Measurements from ENCODE around the gene PLEKHG2. TPM values are rescaled to one million over a fixed set of nuclear protein-coding genes. Genes with fewer than 3 reads are reported as not detected.

The PLEKHG2 gene, protein sequence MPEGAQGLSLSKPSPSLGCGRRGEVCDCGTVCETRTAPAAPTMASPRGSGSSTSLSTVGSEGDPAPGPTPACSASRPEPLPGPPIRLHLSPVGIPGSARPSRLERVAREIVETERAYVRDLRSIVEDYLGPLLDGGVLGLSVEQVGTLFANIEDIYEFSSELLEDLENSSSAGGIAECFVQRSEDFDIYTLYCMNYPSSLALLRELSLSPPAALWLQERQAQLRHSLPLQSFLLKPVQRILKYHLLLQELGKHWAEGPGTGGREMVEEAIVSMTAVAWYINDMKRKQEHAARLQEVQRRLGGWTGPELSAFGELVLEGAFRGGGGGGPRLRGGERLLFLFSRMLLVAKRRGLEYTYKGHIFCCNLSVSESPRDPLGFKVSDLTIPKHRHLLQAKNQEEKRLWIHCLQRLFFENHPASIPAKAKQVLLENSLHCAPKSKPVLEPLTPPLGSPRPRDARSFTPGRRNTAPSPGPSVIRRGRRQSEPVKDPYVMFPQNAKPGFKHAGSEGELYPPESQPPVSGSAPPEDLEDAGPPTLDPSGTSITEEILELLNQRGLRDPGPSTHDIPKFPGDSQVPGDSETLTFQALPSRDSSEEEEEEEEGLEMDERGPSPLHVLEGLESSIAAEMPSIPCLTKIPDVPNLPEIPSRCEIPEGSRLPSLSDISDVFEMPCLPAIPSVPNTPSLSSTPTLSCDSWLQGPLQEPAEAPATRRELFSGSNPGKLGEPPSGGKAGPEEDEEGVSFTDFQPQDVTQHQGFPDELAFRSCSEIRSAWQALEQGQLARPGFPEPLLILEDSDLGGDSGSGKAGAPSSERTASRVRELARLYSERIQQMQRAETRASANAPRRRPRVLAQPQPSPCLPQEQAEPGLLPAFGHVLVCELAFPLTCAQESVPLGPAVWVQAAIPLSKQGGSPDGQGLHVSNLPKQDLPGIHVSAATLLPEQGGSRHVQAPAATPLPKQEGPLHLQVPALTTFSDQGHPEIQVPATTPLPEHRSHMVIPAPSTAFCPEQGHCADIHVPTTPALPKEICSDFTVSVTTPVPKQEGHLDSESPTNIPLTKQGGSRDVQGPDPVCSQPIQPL (N-terminal part only)
- total RNA-seq, result 3.6 and 8.2 TPM in 2 replicates

DNA sequence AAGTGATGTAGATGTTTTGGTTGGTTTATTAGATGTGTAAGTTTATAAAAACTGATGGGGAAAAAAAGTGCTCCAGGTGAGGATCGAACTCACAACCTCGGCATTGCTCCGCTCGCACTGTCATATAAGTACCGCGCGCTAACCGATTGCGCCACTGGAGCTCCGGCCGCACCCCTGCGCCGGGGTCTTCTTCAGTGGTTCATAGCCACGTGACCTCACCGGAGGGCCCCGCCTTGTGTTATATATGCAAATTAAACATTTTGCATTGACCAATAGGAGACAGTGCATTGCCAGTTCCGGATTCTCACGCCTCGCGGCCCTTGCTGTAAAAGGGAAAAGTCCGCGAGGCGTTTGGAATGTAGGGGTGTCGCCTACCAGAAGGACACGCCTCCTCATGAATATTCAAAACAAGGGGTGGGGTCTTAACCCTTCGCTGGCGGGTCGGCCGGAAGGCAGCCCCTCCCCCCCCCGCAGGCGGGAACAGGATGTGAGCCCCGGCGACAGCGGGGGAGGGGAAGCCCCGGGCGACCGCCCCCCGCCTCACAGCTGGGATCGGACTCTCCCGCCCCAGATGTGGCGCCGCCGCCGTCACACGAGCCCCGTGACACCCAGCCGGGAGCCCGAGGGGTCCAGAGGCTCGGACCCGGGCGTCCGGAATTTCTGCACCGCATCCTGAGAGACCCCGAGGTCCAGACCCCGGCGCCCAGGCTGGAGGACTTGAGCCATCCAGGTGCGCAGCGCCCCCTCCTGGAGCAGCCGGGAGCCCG lies at the start of gene PLEKHG2:
PLEKHG2 (plus strand) TSS at position 570 of the 767 bp plus-strand sequence. CDS start 1,418 bp downstream, outside the sequence.

DNA sequence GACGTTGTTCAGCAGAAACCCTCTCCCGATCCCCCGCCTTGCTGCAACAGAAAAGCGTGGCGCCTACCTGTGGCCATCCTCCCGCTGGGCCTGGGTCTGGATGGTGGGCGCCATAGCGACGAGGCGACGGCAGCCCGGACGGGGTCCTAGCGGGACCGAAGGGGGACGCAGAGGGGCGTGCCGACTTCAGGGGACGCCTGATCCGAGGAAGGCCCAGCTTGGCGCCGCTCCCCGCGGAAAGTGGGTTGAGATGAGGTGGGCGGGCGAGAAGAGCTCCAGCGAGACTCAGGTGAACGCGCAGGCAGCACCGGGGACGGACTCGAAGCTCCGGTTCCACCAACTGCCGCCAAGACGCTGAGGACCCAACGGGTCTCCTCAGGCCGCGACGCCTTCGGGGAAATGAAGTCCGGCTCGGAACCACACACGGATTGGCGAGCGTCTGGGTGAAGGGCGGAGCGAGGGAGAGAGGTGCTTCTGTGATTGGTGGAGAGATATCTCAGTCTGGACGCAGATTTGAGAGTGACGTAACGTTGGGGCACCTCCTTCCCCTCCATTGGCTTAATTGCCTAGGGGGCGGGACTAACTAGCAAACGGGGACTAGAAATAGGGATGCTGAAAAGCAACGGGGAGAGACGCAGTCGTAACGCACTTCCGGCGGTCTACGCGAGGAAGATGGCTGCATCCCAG lies 21.6 kb upstream of the PLEKHG2 start, which contains the start of the genes MED29 and PAF1:
MED29 (plus strand) TSS at position 628 of the 687 bp plus-strand sequence; CDS start at position 673, 45 bp downstream.
PAF1 (minus strand) TSS at position 356 of the 687 bp plus-strand sequence; CDS start at position 114, 242 bp downstream.

DNA sequence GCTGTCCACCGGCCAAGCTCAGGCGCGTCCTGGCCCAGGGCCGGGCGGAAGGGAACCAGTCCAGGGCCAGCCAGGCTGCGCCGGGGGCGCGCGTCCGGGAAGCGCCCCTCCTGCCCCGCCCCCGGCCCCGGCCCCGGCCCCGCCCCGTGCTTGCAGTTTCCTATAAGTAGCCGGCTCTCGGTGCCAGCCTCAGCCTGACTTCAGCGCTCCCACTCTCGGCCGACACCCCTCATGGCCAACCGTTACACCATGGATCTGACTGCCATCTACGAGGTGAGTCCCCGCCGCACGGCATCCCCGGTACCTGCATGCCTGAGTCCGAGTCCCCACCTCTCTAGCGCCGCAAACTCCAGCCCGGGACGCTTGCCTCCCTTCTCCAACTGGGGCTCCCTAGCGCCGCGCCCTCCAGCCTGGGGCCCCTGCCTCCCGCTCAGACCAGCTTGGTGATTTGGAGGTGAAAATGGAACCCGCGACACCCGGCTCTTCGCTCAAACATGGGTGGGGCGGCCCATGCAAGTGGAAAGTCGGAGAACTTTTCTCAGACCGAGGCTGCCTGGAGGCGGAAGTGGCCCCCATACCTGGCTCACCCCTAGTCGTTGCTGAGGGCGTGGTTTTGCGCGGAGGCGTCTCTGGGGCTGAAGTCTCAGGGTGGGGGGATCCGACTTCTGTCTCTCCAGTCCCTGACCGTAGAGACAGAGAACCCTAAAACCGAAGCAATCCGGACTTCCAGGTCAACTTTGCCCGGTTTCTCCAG lies 5.6 kb upstream of the PLEKHG2 start, which contains the start of gene ZFP36:
ZFP36 (plus strand) TSS at position 192 of the 754 bp plus-strand sequence; CDS start at position 250, 58 bp downstream.

DNA sequence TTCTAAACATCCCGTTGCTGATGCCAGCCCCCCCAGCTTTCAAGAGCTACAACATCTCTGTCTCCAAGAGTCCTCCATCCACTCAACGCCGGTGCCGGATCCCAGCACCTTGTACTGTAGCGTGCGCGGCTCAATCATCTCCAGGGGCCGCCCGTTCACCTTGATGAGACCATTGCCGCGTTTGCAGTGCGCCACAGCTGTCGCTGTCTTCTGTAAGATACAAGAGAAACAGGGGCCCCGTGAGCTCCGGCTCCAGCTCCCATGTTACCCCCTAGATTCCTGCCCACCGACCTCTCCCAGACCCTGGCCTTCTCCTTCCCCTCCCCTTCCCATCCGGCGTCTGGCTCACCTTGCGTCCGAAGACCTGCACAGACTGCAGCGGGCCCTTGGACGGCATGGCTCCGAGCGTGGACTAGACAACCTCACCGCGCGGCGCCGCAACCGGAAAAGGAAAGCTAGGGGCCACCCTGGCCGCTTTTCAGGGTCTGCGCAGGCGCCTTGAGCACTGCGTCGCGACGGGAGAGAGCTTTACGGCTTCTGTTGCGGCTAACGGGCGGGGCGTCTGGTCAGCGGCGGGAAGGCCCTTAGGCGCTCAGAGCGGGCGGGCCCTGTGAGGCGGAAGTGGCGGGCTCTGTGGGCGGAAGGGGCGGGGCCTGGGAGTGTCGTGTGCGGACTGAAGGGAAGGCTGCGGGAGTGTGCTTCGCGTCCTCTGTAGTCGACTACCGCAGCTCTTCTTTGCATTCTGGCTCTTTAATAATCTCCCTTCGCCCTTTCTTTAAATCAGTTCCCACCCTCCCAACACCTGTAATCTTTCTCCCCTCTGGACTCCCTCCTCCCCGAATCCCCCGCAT lies 23.3 kb downstream of the PLEKHG2 start, which contains the start of gene RPS16:
RPS16 (minus strand) TSS at position 451 of the 851 bp plus-strand sequence; CDS start at position 397, 54 bp downstream.

DNA sequence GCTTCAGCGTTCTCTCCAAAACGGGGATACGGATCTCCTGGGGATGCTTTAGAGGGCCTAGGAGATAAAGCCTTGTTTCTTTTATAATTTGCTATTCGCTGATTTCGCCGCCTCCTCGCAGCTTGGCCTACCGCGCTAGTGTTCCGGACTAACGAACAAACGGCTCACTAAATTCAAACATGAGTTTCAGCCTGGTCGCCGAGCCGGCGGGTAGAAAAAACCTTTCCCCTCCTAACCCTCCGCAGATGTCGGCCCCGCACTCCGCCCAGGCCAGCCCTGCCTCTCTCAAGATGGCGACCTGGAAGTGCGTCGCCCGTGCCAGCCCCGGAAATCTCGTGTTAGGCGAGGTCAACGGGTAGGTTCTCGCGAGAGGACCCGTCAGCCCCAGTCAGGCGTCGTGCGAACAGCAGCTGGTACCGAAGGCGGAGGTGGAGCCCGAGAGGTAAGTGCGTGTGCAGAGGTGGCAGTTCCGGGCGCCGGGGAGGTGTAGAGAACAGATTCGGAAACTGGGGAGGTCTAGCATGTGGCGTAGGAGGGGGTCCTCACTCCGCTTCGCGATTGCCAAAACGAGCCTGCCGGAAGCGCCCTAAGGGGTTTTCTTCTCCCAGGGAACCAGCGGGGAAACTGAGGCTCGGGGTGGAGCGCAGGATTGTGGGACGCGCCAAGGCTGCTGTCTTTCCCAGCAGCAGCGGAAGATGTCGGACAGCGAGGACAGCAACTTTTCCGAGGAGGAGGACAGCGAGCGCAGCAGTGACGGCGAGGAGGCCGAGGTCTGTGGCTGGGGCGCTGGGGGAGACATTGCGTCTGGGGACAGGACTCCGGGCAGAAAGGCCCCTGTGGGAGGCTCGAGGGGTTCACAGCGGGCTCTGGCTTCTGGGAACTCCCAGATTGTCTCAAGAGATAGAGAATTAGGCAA lies 33.0 kb downstream of the PLEKHG2 start, which contains the start of gene SUPT5H:
SUPT5H (plus strand) TSS at position 387 of the 916 bp plus-strand sequence; CDS start at position 696, 309 bp downstream.

Other genes with a start within 250 kb of the PLEKHG2 start
- 4.8 and 9.4 TPM in 2 replicates for gene NCCRP1, start 215.7 kb upstream of the PLEKHG2 start, total RNA-seq
- not detected in 2 replicates for gene SYCN, start 208.4 kb upstream of the PLEKHG2 start, total RNA-seq
- not detected in 2 replicates for gene IFNL3, start 167.7 kb upstream of the PLEKHG2 start, total RNA-seq
- gene IFNL4, start 163.8 kb upstream of the PLEKHG2 start, total RNA-seq, result not detected in 2 replicates
- not detected in 2 replicates for gene IFNL2, start 144.3 kb upstream of the PLEKHG2 start, total RNA-seq
- gene IFNL1, start 116.3 kb upstream of the PLEKHG2 start, total RNA-seq, result not detected in 2 replicates
- 0.24 and 0.43 TPM in 2 replicates for gene LRFN1, start 91.8 kb upstream of the PLEKHG2 start, total RNA-seq
- not detected in 2 replicates for gene GMFG, start 76.6 kb upstream of the PLEKHG2 start, total RNA-seq
- gene SAMD4B, start 70.2 kb upstream of the PLEKHG2 start, total RNA-seq, result 31.5 and 37.6 TPM in 2 replicates
- 11.1 and 23.6 TPM in 2 replicates for gene PAF1, start 21.6 kb upstream of the PLEKHG2 start, total RNA-seq
- 9.8 and 10.4 TPM in 2 replicates for gene MED29, start 21.3 kb upstream of the PLEKHG2 start, total RNA-seq
- gene ZFP36, start 5.8 kb upstream of the PLEKHG2 start, total RNA-seq, result 5.8 TPM in 2 replicates
- 72.5 and 139 TPM in 2 replicates for gene RPS16, start 23.3 kb downstream of the PLEKHG2 start, total RNA-seq
- gene SUPT5H, start 32.9 kb downstream of the PLEKHG2 start, total RNA-seq, result 28.1 and 48.0 TPM in 2 replicates
- gene TIMM50, start 68.2 kb downstream of the PLEKHG2 start, total RNA-seq, result 100 and 120 TPM in 2 replicates
- gene DLL3, start 86.3 kb downstream of the PLEKHG2 start, total RNA-seq, result 0.64 and 0.72 TPM in 2 replicates
- not detected in 2 replicates for gene SELENOV, start 102.5 kb downstream of the PLEKHG2 start, total RNA-seq
- gene EID2B, start 120.2 kb downstream of the PLEKHG2 start, total RNA-seq, result 1.1 and 1.2 TPM in 2 replicates
- 4.5 and 5.1 TPM in 2 replicates for gene EID2, start 127.5 kb downstream of the PLEKHG2 start, total RNA-seq
- not detected in 2 replicates for gene LGALS13, start 189.9 kb downstream of the PLEKHG2 start, total RNA-seq
- not detected in 2 replicates for gene LGALS16, start 243.2 kb downstream of the PLEKHG2 start, total RNA-seq